GM12865 (cell line): ENCODE measurements around the gene RPUSD1.

Experiments
- DNase-seq: peaks from one replicate; pipeline ENCODE4 v3.0.0; 2010; ENCODE audit warnings: low read depth
- H3K4me3 ChIP-seq: 2 replicates; pipeline ENCODE4 v1.5.1; 2011; ENCODE audit warnings: mild to moderate bottlenecking, low read depth, low read length, control low read depth
- CTCF ChIP-seq: IDR thresholded peaks from 2 replicates; pipeline ENCODE4 v1.5.1; 2011; ENCODE audit warnings: low read length, control low read depth, low read depth, inconsistent platforms; ENCODE audit not compliant: insufficient read depth; ENCODE audit errors: missing control alignments

The RPUSD1 gene

GRCh38 chr16:782766-783403, 5.3 kb downstream of the RPUSD1 start:
- no peak for DNase-seq
- no peak overlapping the region for H3K4me3 ChIP-seq
- no peak for TF ChIP-seq CTCF

- TF ChIP-seq CTCF = no peak
- H3K4me3 ChIP-seq = no peak overlapping the region
- no peak for DNase-seq
Observed at GRCh38 chr16:782258-782657, 5.9 kb downstream of the RPUSD1 start.

- no peak for TF ChIP-seq CTCF
- no peak for DNase-seq
Observed at GRCh38 chr16:781346-782010, 6.7 kb downstream of the RPUSD1 start.

GRCh38 chr16:780296-780695, 7.9 kb downstream of the RPUSD1 start:
- TF ChIP-seq CTCF = no peak
- no peak for DNase-seq
- H3K4me3 ChIP-seq = no peak overlapping the region

More at GRCh38 chr16:781346-782010, 6.7 kb downstream of the RPUSD1 start:
- no peak overlapping the region for H3K4me3 ChIP-seq

- TF ChIP-seq CTCF = no peak
- DNase-seq = no peak
- no peak overlapping the region for H3K4me3 ChIP-seq
Observed at GRCh38 chr16:779561-779960, 8.6 kb downstream of the RPUSD1 start.

- DNase-seq = no peak
- H3K4me3 ChIP-seq = no peak overlapping the region
- TF ChIP-seq CTCF = no peak
Observed at GRCh38 chr16:778909-779527, 9.2 kb downstream of the RPUSD1 start.
